Neural crest cell (in vitro differentiated cells): ENCODE results near the gene FBLN1. TPM values are rescaled to one million over a fixed set of nuclear protein-coding genes. Genes with fewer than 3 reads are reported as not detected.

ENCODE experiments used
- DNase-seq: peaks from one replicate; pipeline ENCODE4 v3.0.0; 2021; ENCODE audit warnings: low read depth, mixed read lengths, low spot score
- H3K27ac Mint-ChIP-seq: one replicate; pipeline ENCODE4 v1.8.0; 2021; ENCODE audit warnings: mild to moderate bottlenecking, mixed read lengths; ENCODE audit not compliant: unreplicated experiment
- H3K27me3 Mint-ChIP-seq: 2 replicates; pipeline ENCODE4 v1.8.0; 2021; ENCODE audit warnings: low read depth, mild to moderate bottlenecking, mixed read lengths
- H3K36me3 Mint-ChIP-seq: 2 replicates; pipeline ENCODE4 v1.8.0; 2021; ENCODE audit warnings: low read depth, mild to moderate bottlenecking, mixed read lengths
- H3K4me1 Mint-ChIP-seq: 2 replicates; pipeline ENCODE4 v1.8.0; 2021; ENCODE audit warnings: mixed read lengths
- H3K4me3 Mint-ChIP-seq: one replicate; pipeline ENCODE4 v1.8.0; 2021; ENCODE audit warnings: mild to moderate bottlenecking, mixed read lengths
- H3K9me3 Mint-ChIP-seq: 2 replicates; pipeline ENCODE4 v1.8.0; 2021; ENCODE audit warnings: mixed read lengths
- total RNA-seq: library from RNA; stranded (reverse); gene quantifications from 2 replicates; pipeline ENCODE4 v1.2.1, GENCODE V29; 2021
- TF ChIP-seq, protein P1 (sequence below): fragments of 200-600 bp; sonication (generic); conservative IDR thresholded peaks from 2 replicates; pipeline ENCODE4 v1.5.0; 2021; ENCODE audit warnings: antibody characterized with exemption, mild to moderate bottlenecking

FBLN1 gene
- total RNA-seq, 1 donor from 2014 or later = 163 TPM

DNA sequence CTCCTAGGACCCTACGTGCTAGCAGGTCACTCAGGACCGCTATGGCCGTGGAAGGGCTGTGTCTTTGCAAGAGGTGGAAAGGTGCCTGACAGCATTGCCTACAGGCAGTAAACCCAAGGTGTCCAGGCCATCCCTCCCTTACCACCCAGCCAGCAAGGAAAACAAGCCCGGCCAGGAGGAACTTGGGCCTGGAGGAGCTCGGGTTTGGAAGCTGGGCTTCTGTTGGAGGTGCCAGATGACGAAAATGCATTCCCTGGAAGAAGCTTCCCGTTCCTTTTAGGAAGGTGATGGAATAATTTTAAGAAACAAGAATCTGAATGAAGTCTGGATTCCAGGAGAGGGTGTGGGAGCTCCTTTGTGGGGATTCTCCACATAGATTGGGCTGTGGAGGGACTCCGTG is 23.6 kb downstream of the FBLN1 start:
- DNase-seq = no peak
- TF ChIP-seq, protein P1, sequence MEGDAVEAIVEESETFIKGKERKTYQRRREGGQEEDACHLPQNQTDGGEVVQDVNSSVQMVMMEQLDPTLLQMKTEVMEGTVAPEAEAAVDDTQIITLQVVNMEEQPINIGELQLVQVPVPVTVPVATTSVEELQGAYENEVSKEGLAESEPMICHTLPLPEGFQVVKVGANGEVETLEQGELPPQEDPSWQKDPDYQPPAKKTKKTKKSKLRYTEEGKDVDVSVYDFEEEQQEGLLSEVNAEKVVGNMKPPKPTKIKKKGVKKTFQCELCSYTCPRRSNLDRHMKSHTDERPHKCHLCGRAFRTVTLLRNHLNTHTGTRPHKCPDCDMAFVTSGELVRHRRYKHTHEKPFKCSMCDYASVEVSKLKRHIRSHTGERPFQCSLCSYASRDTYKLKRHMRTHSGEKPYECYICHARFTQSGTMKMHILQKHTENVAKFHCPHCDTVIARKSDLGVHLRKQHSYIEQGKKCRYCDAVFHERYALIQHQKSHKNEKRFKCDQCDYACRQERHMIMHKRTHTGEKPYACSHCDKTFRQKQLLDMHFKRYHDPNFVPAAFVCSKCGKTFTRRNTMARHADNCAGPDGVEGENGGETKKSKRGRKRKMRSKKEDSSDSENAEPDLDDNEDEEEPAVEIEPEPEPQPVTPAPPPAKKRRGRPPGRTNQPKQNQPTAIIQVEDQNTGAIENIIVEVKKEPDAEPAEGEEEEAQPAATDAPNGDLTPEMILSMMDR = no peak
- Mint-ChIP-seq H3K36me3 (peaks cover 8% of the 10 kb centered on the region), H3K27me3 (no peaks in the 10 kb centered on the region), H3K4me3 (no peak overlapping the region), H3K27ac (no peak overlapping the region), H3K9me3 (no peaks in the 10 kb centered on the region), H3K4me1 (no peaks in the 10 kb centered on the region)

DNA sequence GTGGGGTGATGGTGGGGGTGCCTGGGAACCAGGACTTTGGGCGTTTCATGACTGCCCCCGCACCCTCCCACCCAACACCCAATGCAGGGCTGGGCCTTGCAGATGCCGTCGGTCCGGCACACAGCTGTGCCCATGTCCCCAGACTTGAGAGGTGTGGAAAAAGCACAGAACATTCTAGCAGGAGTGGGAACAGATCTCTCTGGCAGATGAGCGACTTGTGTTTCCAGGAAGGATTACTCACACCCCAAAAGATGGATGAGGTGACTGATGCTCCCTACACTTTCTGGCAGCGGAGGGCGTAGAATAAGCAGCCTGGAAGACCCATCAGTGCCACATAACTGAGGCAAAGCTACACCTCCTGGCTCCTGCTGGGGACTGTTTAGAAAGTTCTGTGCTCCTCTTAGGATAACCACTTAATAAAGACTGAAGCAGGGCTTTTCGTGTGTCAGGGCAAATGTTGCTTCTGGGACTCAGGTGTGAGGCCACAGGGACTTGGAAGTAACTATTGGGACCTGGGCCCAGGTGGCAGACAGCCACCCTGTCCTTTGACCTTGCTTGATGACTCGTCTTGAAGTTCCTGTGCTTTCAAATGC is 24.2 kb downstream of the FBLN1 start:
- H3K27ac Mint-ChIP-seq = no peak overlapping the region
- no peaks in the 10 kb centered on the region for H3K27me3 Mint-ChIP-seq
- DNase-seq = no peak
- TF ChIP-seq, protein P1 = no peak
- no peak overlapping the region for H3K4me3 Mint-ChIP-seq
- H3K36me3 Mint-ChIP-seq = peaks cover 8% of the 10 kb centered on the region
- H3K4me1 Mint-ChIP-seq = peaks cover 1% of the 10 kb centered on the region
- H3K9me3 Mint-ChIP-seq = no peaks in the 10 kb centered on the region

DNA sequence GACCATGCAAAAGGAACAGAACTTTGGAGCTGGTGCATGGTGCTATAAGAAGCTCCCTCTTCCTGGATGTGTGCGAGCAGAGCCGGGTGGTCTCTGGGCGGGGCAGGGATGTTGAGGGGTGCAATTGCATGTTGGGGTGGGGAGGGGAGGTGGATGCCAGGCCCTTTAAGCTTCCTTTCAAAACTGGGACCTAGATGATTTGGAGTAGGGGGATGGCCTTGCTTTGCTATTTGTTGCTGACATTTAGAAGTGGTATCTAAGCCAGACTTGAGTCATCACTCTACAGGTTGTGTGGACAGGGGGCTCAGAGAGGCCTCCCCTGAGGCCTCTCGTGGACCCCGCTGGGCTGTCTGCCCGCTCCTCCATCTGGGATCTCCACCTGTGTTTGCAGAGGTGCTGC is 24.8 kb downstream of the FBLN1 start:
- peaks cover 8% of the 10 kb centered on the region for H3K36me3 Mint-ChIP-seq
- H3K27me3 Mint-ChIP-seq = no peaks in the 10 kb centered on the region
- TF ChIP-seq, protein P1 = no peak
- no peak overlapping the region for H3K4me3 Mint-ChIP-seq
- peaks cover 5% of the 10 kb centered on the region for H3K4me1 Mint-ChIP-seq
- DNase-seq = no peak
- no peak overlapping the region for H3K27ac Mint-ChIP-seq
- H3K9me3 Mint-ChIP-seq = no peaks in the 10 kb centered on the region

- no peaks in the 10 kb centered on the region for H3K27me3 Mint-ChIP-seq
- H3K4me3 Mint-ChIP-seq = no peak overlapping the region
- H3K36me3 Mint-ChIP-seq = peaks cover 4% of the 10 kb centered on the region
- H3K27ac Mint-ChIP-seq = no peak overlapping the region
- no peak for DNase-seq
- H3K9me3 Mint-ChIP-seq = no peaks in the 10 kb centered on the region
- peaks cover 5% of the 10 kb centered on the region for H3K4me1 Mint-ChIP-seq
- TF ChIP-seq, protein P1 = no peak
Observed at GRCh38 chr22:45528046-45528445, 25.4 kb downstream of the FBLN1 start.

DNA sequence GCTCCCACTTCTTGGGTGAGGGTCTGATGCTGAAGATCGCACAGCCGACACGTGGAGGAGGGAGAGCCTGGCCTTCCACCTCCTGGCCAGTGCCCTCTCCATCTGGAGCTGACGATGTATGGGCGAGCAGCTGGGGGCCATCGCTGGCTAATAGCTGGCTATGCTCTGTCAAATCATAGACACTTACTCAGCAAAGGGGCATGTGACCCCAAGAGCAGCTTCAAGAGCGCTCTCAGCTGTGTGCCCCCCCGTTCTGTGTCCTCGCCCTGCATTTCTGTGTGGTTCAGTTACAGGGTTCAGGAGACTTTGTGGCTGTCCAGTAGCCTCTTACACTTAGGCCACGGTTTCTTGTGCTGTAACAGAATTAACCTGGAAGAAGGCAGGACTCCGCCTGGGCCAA is 26.4 kb downstream of the FBLN1 start:
- Mint-ChIP-seq H3K4me3 (no peak overlapping the region), H3K36me3 (peaks cover 4% of the 10 kb centered on the region), H3K9me3 (no peaks in the 10 kb centered on the region), H3K27me3 (no peaks in the 10 kb centered on the region), H3K4me1 (peaks cover 5% of the 10 kb centered on the region), H3K27ac (no peak overlapping the region)
- TF ChIP-seq, protein P1 = no peak
- DNase-seq = no peak
